ENCODE results near the gene FOXO6.

The FOXO6 gene

DNA sequence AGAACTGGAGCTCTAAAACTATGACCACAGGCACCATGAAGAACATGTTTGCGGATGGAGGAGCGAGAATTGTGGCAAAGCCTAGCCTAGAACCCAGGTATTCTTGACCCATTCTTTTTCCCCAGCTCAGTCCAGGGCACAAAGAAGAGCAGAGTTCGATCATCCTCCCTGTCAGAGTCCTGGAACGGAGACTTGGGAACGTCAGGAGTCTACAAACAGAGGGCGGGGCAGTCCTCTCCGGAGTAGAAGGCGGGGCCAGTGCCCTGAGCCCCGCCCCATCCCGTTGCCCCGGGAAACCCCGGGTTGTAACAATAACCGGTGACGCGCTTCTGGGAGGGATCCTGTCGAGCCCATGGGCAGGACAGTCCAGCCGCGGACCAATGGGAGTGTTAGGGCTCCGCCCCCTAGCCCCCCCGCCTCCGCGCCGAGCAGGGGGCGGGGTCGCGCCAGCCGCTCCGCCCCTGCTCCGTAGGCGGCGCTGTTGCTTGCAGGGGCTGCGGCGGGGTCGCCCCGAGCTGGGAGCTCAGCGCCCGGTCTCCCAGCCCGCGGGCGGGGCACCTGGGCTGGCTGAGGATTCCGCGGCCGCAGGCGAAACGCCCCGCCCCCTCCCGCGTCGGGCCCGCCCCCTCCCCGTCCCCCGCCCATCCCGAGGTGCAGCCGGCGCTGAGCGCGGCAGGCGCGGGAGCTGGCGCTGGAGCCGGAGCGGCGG lies at the start of gene FOXO6:
TSS of gene FOXO6 (plus strand) at position 649 of the 709 bp plus-strand sequence.
- DNase-seq (ENCODE audit: low read depth in 1 of 2, low spot score in 1 of 2), result peak; percentile 67 to 91

DNA sequence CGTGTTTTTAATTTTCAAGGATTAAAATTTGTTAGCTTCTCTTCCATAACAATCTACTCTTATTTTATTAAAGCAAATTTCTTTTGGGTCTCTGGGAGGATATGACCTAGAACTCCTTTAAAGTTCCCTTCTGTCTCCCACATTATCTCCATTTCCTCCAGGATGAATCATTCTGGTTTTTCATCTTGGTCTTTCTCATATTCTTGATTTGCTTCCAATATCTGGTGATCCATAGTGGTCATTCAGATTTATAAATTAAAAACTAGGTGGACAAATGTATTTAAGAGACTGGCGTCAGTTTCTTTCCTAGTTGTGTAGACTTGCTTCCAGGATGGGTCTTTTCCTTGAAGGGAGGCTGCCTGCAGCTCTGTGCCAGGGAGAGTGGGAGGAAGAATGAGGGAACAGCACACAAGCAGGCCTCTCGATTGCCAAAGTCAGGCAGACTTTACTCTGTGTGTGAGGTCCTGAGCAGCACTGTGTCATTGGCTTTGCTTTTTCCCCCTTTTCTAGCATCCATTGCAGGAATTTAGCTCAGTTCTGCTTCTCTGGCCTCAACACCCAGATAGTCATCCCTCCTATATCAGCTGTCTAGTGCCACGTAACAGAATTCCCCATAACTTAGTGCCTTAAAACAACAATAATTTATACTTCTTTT lies 48.1 kb upstream of the FOXO6 start:
- DNase-seq (ENCODE audit: low read depth in 1 of 2, low spot score in 1 of 2), result no peak

DNA sequence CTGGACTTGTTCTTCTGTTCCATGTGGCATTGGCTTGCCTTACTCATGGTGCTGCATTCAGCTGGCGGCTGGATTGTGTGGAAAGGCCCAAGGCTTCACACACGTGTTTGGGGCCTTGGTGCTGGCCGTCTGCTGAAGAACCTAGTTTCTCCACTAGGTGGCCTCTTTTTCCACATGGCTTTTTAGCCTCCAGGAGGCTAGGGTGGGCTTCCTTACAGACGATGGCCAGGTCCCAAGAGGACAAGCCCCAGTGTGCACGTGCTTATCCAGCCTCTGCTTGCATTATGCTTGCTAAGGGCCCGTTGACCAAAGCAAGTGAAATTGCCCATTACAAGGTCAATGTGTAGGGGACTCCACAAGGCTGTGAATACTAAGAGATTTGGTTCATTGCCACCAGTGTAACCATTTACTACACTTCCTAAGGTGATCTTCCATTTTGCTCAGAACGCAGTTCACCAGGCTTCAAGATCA lies 47.5 kb upstream of the FOXO6 start:
- DNase-seq (ENCODE audit: low read depth in 1 of 2, low spot score in 1 of 2), result peak in 1 of 2 donors; percentile 3

DNA sequence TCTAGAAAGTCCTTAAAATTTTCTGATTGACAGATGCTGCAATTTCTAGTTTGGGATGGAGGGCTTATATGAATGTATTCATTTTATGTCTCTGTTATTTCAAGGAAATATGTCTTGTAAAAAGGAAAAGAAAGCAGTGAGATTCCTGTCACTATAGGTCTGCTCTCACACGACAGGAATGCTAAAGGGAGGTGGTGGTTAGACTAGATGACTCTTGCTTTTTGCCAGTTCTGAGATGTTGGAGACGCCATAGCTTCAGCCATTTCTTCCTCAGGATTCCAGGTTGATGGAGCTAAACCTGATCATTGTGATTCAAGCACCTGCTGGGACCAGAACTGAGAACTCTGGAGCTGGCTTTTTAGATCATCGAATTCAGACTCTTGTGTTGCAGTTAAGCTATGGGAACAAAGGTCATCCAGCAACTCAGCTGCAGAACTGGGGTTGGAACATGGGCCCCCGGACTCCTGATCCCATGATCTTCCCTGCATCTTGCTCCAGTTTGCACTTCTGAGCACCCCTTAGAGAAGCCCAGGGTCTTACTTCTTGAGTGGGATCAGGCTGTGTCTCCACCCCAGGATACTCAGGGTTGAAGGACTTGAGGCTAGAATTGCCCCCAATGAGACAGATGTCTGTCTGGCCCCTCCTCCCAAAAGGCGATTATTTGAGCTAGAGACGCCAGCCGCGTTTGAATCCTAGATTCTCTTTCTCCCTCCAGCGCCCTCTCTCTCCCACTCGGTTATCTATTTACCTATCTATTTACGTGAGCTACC lies 46.7 kb upstream of the FOXO6 start:
- DNase-seq (ENCODE audit: low read depth in 1 of 2, low spot score in 1 of 2), result no peak

DNA sequence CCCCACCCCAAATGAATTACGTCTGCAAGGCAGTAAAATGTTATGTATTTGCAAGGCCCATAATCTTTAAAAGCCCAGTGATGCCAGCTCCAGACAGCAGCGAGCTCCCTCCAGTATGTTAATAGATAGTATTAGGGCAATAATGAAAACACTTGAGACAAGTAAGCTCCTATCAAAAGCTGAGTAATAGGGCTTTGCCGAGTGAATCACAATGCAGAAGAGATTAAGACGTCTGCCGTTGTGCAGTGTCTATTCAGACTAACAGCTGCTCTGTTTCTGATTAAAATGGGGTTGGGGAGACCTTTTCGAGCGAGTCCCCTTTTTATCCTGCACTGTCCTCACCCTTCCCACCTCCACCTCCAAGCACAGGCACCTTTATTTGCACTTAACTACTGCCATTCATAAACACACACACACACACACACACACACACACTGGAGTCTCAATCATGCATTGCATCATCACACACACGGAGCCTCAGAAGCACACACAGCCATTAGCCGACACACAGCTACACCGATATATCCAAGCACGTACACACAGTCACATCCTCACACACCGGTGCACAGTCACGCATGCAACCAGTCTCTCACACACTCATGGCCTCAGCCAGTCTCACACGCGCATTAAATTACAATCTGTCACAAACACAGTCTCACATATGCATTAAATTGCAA lies 46.0 kb upstream of the FOXO6 start:
- DNase-seq (ENCODE audit: low read depth in 1 of 2, low spot score in 1 of 2), result no peak

DNA sequence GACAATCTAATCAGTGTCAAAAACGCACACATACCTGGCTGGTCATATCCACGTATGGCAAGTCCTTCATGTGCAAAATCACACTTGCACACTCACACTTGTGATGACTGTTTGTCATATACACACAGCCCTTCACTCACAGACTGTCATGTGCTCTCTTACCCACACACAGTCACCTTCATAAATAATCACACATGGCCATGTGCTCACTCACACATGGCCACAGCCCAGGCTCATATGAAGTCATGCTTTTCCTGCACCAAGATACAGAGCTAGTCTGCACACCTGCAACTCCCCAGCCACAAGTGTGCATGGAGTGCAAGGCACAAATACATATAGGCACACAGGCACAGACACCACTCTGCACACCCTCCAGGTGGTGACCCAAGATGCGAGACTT lies 45.4 kb upstream of the FOXO6 start:
- DNase-seq (ENCODE audit: low read depth in 1 of 2, low spot score in 1 of 2), result no peak

DNA sequence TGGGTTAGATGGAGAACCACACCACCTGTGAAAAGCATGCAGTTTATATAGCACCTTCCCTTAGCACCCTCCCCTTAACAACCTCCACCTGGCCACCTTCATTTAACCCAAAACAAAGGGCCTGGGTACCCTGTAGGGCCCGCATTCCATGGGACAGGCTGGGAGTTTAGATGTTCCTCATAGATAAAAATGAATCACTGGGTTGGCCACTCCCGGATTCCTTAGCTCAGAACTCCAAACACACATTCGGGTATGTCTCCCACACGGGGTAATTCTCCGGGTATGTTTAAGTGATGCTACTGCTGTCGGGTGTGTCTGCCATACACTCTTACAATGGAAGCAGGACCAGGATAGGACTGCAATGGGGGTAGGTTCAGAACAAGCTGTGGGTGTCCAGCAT lies 43.9 kb upstream of the FOXO6 start:
- DNase-seq (ENCODE audit: low read depth in 1 of 2, low spot score in 1 of 2), result no peak

DNA sequence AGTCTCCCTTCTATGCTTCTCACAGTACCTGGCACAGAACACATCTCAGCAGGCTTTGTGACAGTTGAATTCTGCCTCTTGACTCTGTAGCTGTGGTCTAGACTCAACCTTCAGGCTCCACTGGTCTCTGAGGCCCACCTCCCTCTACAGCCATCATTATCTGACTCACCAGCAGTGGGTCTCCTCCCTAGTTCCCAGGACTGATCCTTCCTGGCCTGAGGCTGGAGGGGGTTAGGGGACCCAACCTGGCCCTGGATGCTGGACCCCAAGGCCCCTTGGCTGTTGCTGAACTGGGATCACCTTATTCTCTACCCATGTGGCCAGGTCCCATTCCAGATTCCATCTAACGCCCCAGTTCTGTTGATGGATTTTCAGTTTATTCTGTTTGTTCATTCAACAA lies 43.1 kb upstream of the FOXO6 start:
- no peak for DNase-seq (ENCODE audit: low read depth in 1 of 2, low spot score in 1 of 2)

DNA sequence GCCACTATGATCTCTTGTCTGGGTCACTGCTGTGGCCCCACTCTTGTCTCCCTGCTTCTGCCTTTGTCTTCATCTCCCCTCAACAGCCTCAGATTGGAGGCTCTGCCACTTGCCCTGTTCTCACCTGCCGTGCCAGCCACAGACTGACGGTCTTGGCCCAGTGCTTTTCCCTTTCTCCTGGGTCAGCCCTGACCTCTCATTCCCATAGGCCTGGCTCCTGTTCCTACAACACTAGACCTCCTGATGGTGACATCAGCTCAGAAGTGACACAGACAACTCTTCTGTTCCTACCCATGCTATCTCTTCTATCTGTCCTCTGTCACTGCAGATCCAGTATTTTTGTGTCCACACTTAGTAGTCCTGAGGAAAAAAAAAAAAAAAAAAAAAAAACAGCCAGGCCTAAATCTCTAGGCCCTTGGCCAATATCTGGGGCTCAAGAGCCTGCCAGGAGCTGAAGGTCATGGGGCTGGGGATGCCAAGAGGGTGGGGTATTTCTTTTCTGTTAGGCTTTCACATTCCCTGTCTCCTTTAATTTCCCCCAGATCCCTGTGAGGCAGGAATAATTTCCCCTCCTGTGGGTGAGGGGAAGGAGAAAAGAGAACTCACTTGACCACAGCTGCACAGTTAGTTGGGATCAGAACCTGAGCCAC lies 42.0 kb upstream of the FOXO6 start:
- DNase-seq (ENCODE audit: low read depth in 1 of 2, low spot score in 1 of 2), result no peak

DNA sequence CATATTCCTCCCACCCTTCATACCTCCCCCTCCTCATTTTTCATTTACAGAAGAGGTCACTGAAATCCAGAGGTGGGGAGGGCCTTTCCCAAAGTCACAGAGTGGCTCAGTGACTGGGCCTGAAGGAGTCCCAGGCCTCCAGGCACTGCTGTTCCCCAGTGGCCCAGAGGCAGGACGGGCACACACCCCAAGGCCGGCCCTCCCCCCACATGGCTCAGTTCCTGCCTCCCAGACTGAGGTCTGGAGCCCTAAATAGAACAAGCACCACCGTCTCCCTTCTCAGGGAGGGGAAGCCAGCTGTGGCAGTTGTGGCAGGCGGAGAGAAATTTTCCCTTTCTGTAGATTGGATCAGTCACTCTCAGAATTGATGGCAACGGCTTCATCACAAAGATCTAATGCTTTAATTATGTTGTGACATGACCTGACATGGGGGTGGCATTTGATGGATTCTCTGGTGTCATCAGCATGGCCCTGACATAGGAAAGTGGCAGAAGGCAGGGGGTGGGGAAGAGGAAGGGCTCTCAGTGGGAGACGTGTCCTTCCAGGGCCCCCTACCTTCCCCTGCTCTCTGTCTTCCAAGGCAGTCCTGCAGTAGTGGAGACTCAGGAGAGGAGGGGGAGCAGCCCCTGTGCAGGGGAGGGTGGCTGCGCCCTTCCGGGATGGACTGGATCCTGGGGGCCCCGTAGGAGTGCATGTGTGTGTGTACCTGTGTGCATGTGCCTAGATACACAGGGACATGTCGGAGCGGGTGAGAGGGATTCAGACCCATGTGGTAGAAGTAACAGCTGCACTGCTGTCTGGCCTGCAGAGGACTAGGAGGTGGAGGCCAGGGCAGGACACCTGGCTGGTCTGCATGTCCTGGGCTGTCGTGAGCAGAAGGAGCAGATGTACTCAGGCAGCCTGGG lies 41.2 kb upstream of the FOXO6 start:
- DNase-seq (ENCODE audit: low read depth in 1 of 2, low spot score in 1 of 2), result no peak

DNA sequence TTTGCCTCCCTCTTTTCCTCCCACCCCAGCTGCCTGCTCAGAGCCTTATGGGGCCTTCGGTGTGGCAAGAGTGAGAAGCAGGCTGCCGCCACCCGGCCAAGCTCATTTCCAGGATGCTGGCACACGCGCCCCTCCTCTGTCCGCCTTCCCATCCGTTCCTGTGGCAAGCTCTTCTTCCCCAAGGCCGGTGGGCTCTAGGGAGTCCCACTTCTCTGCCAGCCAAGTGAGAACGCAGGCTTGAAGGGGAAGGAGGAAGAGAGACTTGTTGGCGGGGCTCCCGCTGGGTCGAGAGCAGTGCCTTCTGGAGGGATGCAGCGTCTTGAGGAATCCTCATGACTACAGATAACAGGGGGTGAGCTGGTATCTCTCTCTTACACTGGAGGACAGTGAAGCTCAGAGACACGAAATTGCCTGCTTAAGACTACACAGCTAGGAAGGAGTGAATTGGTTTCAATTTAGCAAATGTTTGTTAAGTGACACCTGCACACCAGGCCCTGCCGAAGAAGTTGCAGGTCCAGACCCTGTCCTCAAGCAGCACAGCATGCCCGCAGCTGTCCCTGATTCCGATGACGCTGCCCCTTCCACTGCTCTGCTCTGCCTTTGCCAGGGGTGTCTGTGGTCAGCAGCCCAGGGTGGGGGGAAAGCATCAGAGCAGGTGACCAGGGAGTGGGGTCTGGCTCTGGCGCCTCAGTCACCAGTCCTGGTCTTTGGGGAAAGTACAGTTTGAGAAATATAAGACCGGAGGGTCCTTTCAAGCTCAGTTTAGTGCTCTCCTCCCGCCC lies 40.1 kb upstream of the FOXO6 start:
- no peak for DNase-seq (ENCODE audit: low read depth in 1 of 2, low spot score in 1 of 2)

DNA sequence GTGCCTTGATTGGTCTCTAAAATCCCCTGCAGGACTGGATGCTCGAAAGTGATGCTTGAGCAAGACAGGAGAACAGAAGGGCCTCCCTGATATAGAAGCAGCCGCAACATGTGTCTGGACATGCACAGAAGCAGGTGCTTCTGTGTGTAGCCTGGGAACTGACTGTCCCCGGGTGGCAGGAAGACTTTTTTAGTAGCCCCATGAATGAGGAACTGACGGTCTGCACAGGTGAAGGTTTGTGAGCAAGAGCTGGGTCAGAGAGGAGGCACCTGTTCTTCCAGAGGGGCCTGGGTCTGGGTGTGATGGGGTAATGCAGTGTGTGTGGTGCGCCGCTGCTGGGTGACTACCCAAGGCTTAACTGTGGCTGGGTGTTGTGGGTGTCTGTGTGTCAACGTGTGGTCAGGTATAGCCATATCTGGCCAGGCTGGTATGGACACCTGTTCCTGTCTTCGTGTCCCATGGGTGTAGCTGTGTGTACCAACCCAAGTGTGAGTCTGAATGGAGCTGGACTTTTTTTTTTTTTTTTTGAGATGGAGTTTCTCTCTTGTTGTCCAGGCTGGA lies 39.1 kb upstream of the FOXO6 start:
- DNase-seq (ENCODE audit: low read depth in 1 of 2, low spot score in 1 of 2), result no peak

DNA sequence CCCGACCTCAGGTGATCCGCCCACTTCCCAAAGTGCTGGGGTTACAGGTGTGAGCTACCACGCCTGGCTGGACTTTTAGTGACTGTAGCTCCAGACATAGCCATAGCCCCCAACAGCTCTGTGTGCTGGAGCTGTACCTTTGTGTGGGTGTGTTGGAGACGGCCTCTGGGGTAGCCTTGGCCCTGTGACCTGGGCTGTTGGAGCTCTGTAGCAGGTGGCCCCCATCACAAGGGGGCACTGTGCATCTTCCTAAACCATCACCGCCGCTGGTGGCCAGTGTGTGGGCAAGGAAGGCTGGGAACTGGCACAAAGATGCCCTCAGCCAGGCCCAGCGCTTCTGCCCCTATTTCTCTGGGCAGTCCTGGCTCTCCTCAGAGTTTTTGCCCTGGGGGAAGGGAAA lies 38.4 kb upstream of the FOXO6 start:
- no peak for DNase-seq (ENCODE audit: low read depth in 1 of 2, low spot score in 1 of 2)

DNA sequence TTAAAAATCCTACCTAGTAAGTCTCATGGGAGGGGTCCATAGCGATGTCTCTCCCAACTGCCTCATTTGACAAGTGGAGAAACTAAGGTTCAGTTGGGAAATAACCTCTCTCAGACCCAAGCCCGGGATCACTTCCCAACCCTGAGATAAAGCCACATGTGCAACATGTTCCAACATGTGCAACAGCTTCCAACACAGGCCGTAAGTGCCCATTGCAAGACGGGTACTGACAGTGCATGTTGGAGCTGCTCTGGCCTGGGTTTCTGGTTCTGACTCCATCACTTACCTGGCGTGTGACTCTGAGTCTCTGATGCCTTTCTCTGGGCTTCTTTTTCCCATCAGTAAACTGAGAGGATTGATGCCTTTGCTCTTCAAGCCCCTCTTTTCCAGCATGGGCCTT lies 38.0 kb upstream of the FOXO6 start:
- no peak for DNase-seq (ENCODE audit: low read depth in 1 of 2, low spot score in 1 of 2)

DNA sequence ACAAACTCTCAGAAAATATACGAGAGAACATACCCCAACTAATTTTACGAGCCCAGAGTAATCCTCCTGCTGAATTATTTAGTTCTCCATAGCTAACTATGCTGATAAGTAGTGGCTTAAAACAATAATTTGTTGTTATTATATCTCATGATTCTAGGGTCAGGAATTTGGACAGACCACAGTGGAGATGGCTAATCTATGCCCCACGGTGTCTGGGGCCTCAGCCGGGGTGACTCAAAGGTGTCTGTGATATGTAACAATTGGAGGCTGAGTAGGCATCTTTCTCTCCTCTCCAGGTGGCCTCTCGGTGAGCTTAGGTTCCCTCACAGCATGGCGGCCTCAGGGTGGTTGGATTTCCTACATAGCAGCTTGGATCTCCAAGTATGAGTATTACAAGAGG lies 35.4 kb upstream of the FOXO6 start:
- DNase-seq (ENCODE audit: low read depth in 1 of 2, low spot score in 1 of 2), result no peak

DNA sequence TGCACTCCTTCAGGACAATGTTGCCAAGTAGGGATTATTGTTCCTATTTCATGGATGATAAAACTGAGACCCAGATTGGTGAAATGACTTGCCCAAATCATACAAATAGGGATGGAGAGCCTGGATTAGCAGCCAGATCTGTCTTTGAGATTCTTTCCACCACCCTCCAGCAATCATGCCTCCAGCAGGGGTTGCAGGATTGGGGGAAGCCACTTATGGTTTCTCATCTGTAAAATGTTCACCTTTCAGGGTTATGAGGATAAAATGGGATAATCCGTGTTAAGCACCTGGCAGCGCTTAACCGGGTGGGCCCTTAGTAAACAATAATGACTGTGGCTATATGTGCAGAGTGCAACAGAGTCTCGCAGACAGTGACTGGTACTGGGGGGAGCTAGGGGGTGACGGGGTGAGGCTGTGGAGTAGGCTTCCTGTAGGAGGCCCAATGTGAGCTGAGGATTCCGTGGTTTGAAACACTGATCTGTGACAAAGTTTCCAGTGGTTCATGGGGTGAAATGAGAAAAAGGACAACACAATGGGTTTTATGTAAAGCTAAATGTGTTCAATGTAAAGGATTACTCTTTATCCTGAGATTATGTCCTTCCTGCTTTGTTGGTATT lies 33.7 kb upstream of the FOXO6 start:
- no peak for DNase-seq (ENCODE audit: low read depth in 1 of 2, low spot score in 1 of 2)

DNA sequence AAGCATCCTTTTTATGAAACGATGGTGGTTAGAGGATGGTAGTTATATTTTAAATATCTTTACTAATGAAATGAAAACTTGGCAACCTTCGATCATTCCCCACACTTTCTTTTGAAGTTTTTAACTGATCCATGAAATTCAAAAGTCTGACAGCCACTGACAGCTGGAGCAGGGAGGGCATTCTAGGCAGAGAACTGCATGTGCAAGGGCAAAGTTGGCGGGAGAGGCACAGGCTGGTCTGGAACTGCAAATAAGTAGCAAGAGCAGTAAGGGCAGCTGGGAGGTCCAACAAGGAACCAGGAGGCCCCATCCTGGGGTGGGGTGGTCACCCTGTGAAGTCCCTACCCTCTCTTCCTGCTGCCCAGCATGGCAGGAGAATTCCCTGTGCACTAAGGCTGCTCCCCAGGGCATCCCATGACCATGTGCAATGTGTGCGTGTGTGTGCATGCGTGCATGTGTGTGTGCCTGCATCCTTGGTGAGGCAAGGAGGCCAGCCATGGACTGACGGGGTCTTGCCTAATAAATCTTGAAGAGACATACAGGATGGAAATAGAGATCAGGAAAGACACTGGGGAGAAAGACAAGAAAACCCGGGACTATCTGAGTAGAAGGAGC lies 33.1 kb upstream of the FOXO6 start:
- no peak for DNase-seq (ENCODE audit: low read depth in 1 of 2, low spot score in 1 of 2)
